Liver (tissue), 9 donors: ENCODE measurements around the gene PDCD1. TPM values are rescaled to one million over a fixed set of nuclear protein-coding genes. Genes with fewer than 3 reads are reported as not detected.

Source experiments
- DNase-seq: peaks from one replicate; pipeline ENCODE4 v3.0.0-alpha.2; 2017; ENCODE audit warnings: low spot score
- H3K27ac ChIP-seq, 2 donors: one replicate each; pipeline ENCODE4 v1.7.0; 2013; ENCODE audit warnings: inconsistent platforms in 2 of 2, low read length in 2 of 2, control low read depth in 1 of 2, low read depth in 1 of 2, mild to moderate bottlenecking in 1 of 2
- H3K27me3 ChIP-seq, 4 donors: one replicate each; pipeline versions ENCODE4 v1.6.1 to v1.7.0; 2013; ENCODE audit warnings: low read length in 3 of 4, inconsistent platforms in 1 of 4, mild to moderate bottlenecking in 1 of 4, moderate library complexity in 1 of 4; ENCODE audit not compliant: control insufficient read depth in 4 of 4, insufficient read depth in 4 of 4
- H3K36me3 ChIP-seq, 4 donors: one replicate each; pipeline versions ENCODE4 v1.6.1 to v1.7.0; 2013; ENCODE audit warnings: low read length in 3 of 4, mild to moderate bottlenecking in 3 of 4, low read depth in 1 of 4, moderate library complexity in 1 of 4; ENCODE audit not compliant: control insufficient read depth in 4 of 4, insufficient read depth in 3 of 4
- H3K4me1 ChIP-seq, 4 donors: one replicate each; pipeline versions ENCODE4 v1.6.1 to v1.7.0; 2013; ENCODE audit warnings: low read length in 3 of 4, mild to moderate bottlenecking in 3 of 4, moderate library complexity in 1 of 4; ENCODE audit not compliant: control insufficient read depth in 4 of 4, insufficient read depth in 4 of 4
- H3K4me3 ChIP-seq, 3 donors: one replicate each; pipeline versions ENCODE4 v1.6.1 to v1.7.0; 2013; ENCODE audit warnings: low read length in 3 of 3, control low read depth in 1 of 3, low read depth in 1 of 3, mild to moderate bottlenecking in 1 of 3
- H3K9ac ChIP-seq, 2 donors: one replicate each; pipeline ENCODE4 v1.7.0; 2013; ENCODE audit warnings: low read length in 2 of 2, mild to moderate bottlenecking in 2 of 2, moderate library complexity in 2 of 2, control low read depth in 1 of 2, low read depth in 1 of 2
- H3K9me3 ChIP-seq, 4 donors: one replicate each; pipeline versions ENCODE4 v1.6.1 to v1.7.0; 2013; ENCODE audit warnings: low read length in 3 of 4; ENCODE audit not compliant: control insufficient read depth in 4 of 4
- EGR1 ChIP-seq, 2 donors: IDR thresholded peaks; 2 replicates each; pipeline ENCODE4 v1.6.1; 2016 to 2018; ENCODE audit warnings: antibody characterized with exemption in 2 of 2, low read depth in 2 of 2
- FOXA1 ChIP-seq: IDR thresholded peaks from 2 replicates; pipeline ENCODE4 v1.6.1; 2016; ENCODE audit warnings: antibody characterized with exemption
- FOXA2 ChIP-seq: IDR thresholded peaks from 2 replicates; pipeline ENCODE4 v1.6.1; 2016; ENCODE audit warnings: antibody characterized with exemption
- HNF4A ChIP-seq, 2 donors: conservative IDR thresholded peaks; 2 replicates each; pipeline ENCODE4 v1.6.1; 2016; ENCODE audit warnings: antibody characterized with exemption in 2 of 2, mild to moderate bottlenecking in 2 of 2
- JUND ChIP-seq, 2 donors: IDR thresholded peaks; 2 replicates each; pipeline ENCODE4 v1.6.1; 2016; ENCODE audit warnings: antibody characterized with exemption in 2 of 2
- NR2F2 ChIP-seq: IDR thresholded peaks from 2 replicates; pipeline ENCODE4 v1.6.1; 2016; ENCODE audit warnings: antibody characterized with exemption
- RAD21 ChIP-seq, 2 donors: IDR thresholded peaks; 2 replicates each; pipeline ENCODE4 v1.6.1; 2016; ENCODE audit warnings: antibody characterized with exemption in 2 of 2, mild to moderate bottlenecking in 2 of 2
- RXRA ChIP-seq, 2 donors: IDR thresholded peaks; 2 replicates each; pipeline ENCODE4 v1.6.1; 2017 to 2018; ENCODE audit warnings: antibody characterized with exemption in 2 of 2, mild to moderate bottlenecking in 1 of 2
- SP1 ChIP-seq: IDR thresholded peaks from 2 replicates; pipeline ENCODE4 v1.6.1; 2018; ENCODE audit warnings: antibody characterized with exemption, mild to moderate bottlenecking
- TAF1 ChIP-seq: conservative IDR thresholded peaks from 2 replicates; pipeline ENCODE4 v1.6.1; 2016; ENCODE audit warnings: antibody characterized with exemption, mild to moderate bottlenecking
- WGBS: extraction: QIAGEN DNeasy Blood & Tissue Kit; methylation state at CpG from one replicate; pipeline ENCODE4 v1.1.7; 2013; 5-methylcytosine and 5-hydroxymethylcytosine counted together
- polyA plus RNA-seq, 2 donors: library from polyadenylated mRNA; stranded (reverse) in 1 of 2; unstranded in 1 of 2; fragments of 200-250 nt in 1 of 2; fragments of >200 nt in 1 of 2; fragmentation: Nextera tagmentation in 1 of 2; extraction: Ambion mirVana in 1 of 2; gene quantifications; one replicate each; pipeline versions ENCODE4 v1.2.1 to v1.2.3, GENCODE V29; 2013 to 2015
- total RNA-seq, 2 donors: library from RNA; depleted of rRNA; stranded (reverse); fragments of >200 nt; gene quantifications; one replicate each; pipeline ENCODE4 v1.2.3, GENCODE V29; 2014
- TF ChIP-seq, protein P1 (sequence below): IDR thresholded peaks from 2 replicates; pipeline ENCODE4 v1.6.1; 2016; ENCODE audit warnings: antibody characterized with exemption
- TF ChIP-seq, protein P2 (sequence below): IDR thresholded peaks from 2 replicates; pipeline ENCODE4 v1.6.1; 2016; ENCODE audit warnings: antibody characterized with exemption
- TF ChIP-seq, protein P3 (sequence below): IDR thresholded peaks from 2 replicates; pipeline ENCODE4 v1.6.1; 2016; ENCODE audit warnings: antibody characterized with exemption, mild to moderate bottlenecking
- TF ChIP-seq, protein P4 (sequence below): IDR thresholded peaks from 2 replicates; pipeline ENCODE4 v1.6.1; 2016; ENCODE audit warnings: antibody characterized with exemption
- donor health status: healthy.
- donor health status: healthy.
- donor health status: healthy.
- donor health status: healthy.
- donor health status: healthy.

Gene PDCD1
- total and polyA plus RNA-seq, 4 donors = 0.20 to 0.37 (median 0.25) TPM; not detected in 1

DNA sequence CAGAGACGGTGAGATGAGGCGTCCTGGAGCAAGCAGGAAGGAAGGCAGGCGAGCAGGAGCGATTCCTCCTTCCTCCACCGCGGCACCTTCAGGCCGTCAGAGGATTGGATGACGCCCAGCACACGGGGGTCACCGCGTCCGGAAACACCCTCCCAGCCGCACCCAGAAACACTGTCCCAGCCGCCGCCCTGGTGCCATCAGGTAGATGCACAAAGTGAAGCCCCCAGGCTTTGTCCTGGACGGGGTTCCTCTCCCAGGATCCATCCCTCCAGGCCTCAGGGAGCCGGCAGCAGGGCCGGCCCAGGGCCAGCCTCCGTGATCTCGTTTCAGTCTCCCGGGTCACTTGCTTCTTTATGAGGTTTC is 42.3 kb upstream of the PDCD1 start:
- H3K4me3 ChIP-seq = no peak overlapping the region
- DNase-seq = no peak
- H3K36me3 ChIP-seq = no peaks in the 10 kb centered on the region
- 96% methylated on average over 21 of the region's 21 CpGs for WGBS
- no peak overlapping the region for H3K9ac ChIP-seq
- TF ChIP-seq TAF1 = no peak
- no peak for TF ChIP-seq RAD21 (IDR thresholded peaks at IDR 0.05)
- TF ChIP-seq, protein P1, sequence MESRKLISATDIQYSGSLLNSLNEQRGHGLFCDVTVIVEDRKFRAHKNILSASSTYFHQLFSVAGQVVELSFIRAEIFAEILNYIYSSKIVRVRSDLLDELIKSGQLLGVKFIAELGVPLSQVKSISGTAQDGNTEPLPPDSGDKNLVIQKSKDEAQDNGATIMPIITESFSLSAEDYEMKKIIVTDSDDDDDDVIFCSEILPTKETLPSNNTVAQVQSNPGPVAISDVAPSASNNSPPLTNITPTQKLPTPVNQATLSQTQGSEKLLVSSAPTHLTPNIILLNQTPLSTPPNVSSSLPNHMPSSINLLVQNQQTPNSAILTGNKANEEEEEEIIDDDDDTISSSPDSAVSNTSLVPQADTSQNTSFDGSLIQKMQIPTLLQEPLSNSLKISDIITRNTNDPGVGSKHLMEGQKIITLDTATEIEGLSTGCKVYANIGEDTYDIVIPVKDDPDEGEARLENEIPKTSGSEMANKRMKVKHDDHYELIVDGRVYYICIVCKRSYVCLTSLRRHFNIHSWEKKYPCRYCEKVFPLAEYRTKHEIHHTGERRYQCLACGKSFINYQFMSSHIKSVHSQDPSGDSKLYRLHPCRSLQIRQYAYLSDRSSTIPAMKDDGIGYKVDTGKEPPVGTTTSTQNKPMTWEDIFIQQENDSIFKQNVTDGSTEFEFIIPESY = no peak
- TF ChIP-seq FOXA2 = no peak
- H3K27ac ChIP-seq = no peak overlapping the region
- H3K4me1 ChIP-seq = peaks cover 0 to 9% (median 5%) of the 10 kb centered on the region in 4 donors
- H3K27me3 ChIP-seq = no peaks in the 10 kb centered on the region
- no peaks in the 10 kb centered on the region for H3K9me3 ChIP-seq

DNA sequence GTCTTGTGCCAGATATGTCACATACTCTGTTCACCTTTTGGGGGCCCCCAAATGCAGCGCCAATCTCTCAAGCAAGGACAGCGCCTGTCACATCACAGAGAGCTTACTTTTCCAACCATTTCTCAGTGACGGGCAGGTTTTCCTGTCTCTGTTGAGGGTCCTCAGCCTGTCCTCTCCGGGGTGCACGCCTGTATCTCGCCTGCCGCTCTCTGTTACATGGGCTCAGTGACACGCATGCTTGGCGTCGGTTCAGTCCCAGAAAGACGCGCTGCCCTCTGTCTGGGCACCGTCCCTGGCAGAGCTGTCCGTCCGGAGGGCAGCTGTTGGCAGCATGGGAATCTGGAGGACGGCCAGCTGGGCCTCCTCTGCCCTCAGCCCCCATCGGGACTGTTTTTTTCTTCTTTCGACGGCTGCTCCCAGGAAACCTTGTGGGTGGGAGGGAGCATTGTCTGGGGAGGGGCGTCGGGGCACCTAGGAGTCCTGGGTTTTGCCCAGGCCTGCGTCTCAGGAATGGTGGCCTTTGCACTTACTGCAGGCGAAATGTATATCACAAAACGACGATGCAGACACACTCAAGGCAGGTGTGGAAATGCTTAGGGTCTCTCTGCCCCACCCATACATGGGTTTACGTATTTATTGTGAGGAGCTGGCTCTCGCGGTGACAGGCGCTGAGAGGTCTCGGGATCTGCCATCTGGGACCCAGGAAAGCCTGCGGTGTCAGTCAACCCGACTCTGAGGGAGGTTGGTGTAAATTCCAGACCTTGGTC is 41.7 kb upstream of the PDCD1 start:
- peak; percentile 28 for DNase-seq
- Histone ChIP-seq H3K4me3 (no peak overlapping the region), H3K27ac (no peak overlapping the region), H3K36me3 (no peaks in the 10 kb centered on the region), H3K9ac (no peak overlapping the region), H3K4me1 (peaks cover 0 to 10% (median 7%) of the 10 kb centered on the region in 4 donors), H3K9me3 (no peaks in the 10 kb centered on the region), H3K27me3 (no peaks in the 10 kb centered on the region)
- WGBS = 91% methylated on average over 32 of the region's 32 CpGs
- TF ChIP-seq RAD21 (IDR thresholded peaks at IDR 0.05) = no peak
- TF ChIP-seq, protein P1 = no peak
- no peak for TF ChIP-seq FOXA2
- TF ChIP-seq TAF1 = no peak
- TF ChIP-seq, protein P2, sequence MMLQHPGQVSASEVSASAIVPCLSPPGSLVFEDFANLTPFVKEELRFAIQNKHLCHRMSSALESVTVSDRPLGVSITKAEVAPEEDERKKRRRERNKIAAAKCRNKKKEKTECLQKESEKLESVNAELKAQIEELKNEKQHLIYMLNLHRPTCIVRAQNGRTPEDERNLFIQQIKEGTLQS = no peak
- TF ChIP-seq JUND (IDR thresholded peaks at IDR 0.05) = no peak
- TF ChIP-seq EGR1 (IDR thresholded peaks at IDR 0.05; ENCODE audit: low read depth in 2 of 2) = no peak
- TF ChIP-seq, protein P3, sequence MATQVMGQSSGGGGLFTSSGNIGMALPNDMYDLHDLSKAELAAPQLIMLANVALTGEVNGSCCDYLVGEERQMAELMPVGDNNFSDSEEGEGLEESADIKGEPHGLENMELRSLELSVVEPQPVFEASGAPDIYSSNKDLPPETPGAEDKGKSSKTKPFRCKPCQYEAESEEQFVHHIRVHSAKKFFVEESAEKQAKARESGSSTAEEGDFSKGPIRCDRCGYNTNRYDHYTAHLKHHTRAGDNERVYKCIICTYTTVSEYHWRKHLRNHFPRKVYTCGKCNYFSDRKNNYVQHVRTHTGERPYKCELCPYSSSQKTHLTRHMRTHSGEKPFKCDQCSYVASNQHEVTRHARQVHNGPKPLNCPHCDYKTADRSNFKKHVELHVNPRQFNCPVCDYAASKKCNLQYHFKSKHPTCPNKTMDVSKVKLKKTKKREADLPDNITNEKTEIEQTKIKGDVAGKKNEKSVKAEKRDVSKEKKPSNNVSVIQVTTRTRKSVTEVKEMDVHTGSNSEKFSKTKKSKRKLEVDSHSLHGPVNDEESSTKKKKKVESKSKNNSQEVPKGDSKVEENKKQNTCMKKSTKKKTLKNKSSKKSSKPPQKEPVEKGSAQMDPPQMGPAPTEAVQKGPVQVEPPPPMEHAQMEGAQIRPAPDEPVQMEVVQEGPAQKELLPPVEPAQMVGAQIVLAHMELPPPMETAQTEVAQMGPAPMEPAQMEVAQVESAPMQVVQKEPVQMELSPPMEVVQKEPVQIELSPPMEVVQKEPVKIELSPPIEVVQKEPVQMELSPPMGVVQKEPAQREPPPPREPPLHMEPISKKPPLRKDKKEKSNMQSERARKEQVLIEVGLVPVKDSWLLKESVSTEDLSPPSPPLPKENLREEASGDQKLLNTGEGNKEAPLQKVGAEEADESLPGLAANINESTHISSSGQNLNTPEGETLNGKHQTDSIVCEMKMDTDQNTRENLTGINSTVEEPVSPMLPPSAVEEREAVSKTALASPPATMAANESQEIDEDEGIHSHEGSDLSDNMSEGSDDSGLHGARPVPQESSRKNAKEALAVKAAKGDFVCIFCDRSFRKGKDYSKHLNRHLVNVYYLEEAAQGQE = no peak
- TF ChIP-seq HNF4A (conservative IDR thresholded peaks at IDR 0.05) = no peak
- TF ChIP-seq RXRA (IDR thresholded peaks at IDR 0.05) = no peak
- TF ChIP-seq SP1 = no peak
- TF ChIP-seq FOXA1 = no peak
- TF ChIP-seq NR2F2 = no peak
- TF ChIP-seq, protein P4, sequence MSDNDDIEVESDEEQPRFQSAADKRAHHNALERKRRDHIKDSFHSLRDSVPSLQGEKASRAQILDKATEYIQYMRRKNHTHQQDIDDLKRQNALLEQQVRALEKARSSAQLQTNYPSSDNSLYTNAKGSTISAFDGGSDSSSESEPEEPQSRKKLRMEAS = no peak
